Left colon (tissue), 2 donors: ENCODE measurements around the gene GNB1L. TPM values are rescaled to one million over a fixed set of nuclear protein-coding genes. Genes with fewer than 3 reads are reported as not detected.
"Not testable (repeated sequence)": the region's sequence is repeated elsewhere in the genome, so short reads cannot be mapped to it uniquely, and the experiment has no call there.

ENCODE experiments used
- ATAC-seq: fragments of 200-7000 bp; cut with Tn5 transposase; one replicate; pipeline ENCODE4 v1.9.1; 2020; ENCODE audit warnings: mild to moderate bottlenecking, moderate library complexity
- DNase-seq, 2 donors: peaks; one replicate each; pipeline ENCODE4 v3.0.0-alpha.2; 2020
- intact Hi-C, 2 donors: fragments of 100-400 bp; cut with DNase I in 1 of 2; cut with micrococcal nuclease in 1 of 2; formaldehyde crosslinking; loops; one replicate each; pipeline versions ENCODE4 v1.11.2 to v1.14.0; 2022; cut with DNase I, micrococcal nuclease
- total RNA-seq, 2 donors: library from RNA; stranded (reverse); fragmentation: NEBNext Ultra II Directional; extraction: Animal tissue kit (Norgen Biotek cat#: 25700); gene quantifications; one replicate each; pipeline ENCODE4 v1.2.1, GENCODE V29; 2021
- donor health status: DM: no; HTN: no; CAD: no.
- donor health status: DM: yes; HTN: yes; CAD: no.

The GNB1L gene
- total RNA-seq, 2 donors from 2014 or later = 3.3 to 4.6 TPM

DNA sequence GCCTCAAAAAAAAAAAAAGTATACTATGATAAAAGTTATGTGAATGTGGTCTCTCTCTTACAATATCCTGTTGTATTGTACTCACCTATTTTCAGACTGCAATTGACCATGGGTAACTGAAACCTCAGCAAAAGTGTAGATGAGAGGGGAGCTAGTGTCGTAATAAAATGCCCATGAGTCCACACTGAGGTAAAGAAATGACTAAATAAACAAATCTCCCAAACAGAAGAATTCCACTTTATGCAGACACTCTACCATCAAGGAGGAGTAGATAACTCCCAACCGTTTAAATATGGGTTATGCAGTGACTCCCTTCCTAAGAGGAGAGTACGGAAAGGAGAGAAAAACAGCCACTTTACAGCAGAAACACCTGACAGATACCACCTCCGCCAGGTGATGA is 14.6 kb downstream of the GNB1L start:
- intact Hi-C loops = no loop called here
- ATAC-seq = no peak
- no peak for DNase-seq

- DNase-seq = no peak
- ATAC-seq = no peak
- intact Hi-C loops = no loop called here
Measured at GRCh38 chr22:19837915-19838314, 16.8 kb downstream of the GNB1L start.

GRCh38 chr22:19836512-19836911 is 18.2 kb downstream of the GNB1L start:
- no peak for ATAC-seq
- DNase-seq = no peak
- intact Hi-C loops = no loop called here

DNA sequence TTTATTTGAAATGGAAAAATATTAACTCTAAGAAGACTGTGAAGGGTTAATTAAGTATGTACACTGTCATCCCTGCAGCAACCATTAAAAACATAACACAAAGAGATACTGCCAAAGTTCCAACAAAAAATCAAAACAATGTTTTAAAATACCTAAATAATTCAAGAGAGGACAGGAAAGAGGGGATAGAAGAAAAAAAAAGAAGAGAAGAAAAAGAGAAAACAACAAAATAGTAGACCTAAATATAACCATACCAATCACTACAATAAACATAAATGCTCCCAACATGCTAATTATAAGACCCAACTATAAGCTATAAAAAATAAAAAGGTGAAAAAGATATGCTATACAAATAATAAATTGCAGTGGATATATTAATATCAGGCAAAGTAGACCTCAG is 20.1 kb downstream of the GNB1L start:
- intact Hi-C loops = no loop called here
- no peak for DNase-seq

GRCh38 chr22:19833327-19833726 is 21.3 kb downstream of the GNB1L start:
- intact Hi-C loops, DNase-seq, ATAC-seq: not testable (repeated sequence)

More for the DNA sequence above, 20.1 kb downstream of the GNB1L start:
- no peak for ATAC-seq

GRCh38 chr22:19832476-19833108 is 22.1 kb downstream of the GNB1L start:
- intact Hi-C loops = no loop called here

DNA sequence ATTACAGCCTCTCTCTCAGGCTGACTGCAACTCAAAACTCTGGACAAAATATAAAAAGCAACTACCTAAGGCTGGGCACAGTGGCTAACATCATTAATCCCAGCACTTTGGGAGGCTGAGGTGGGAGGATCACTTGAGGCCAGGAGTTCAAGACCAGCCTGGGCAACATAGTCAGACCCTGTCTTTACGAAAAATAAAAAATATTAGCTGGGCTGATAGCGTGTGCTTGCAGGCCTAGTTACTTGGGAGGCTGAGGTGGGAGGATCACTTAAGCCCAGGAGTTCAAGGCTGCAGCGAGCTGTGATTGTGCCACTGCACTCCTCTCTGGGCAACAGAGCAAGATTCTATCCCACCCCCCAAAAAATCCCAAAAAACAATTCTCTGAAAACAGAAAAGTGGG is 22.7 kb downstream of the GNB1L start:
- DNase-seq, ATAC-seq, intact Hi-C loops: not testable (repeated sequence)

More at GRCh38 chr22:19832476-19833108, 22.1 kb downstream of the GNB1L start:
- DNase-seq = no peak
- ATAC-seq = no peak

DNA sequence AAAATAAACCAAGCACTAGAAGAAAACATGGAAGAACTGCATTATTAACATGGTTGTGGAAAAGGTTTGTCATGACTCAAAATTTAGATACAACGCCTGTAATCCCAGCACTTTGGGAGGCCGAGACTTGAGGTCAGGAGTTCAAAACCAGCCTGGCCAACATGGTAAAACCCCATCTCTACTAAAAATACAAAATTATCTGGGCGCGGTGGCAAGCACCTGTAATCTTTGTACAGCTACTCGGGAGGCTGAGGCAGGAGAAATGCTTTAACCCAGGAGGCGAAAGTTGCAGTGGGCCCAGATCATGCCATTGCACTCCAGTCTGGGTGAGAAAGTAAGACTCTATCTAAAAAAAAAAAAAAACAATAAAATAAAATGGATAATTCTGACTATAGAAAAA is 23.7 kb downstream of the GNB1L start:
- intact Hi-C loops = no loop called here
- ATAC-seq (no peak), DNase-seq (no peak)

- ATAC-seq (no peak), DNase-seq (no peak)
- intact Hi-C loops = loop anchor here in 1 of 2 donors (10.0 kb wide), 1 partner anchor 63 kb away; the partner anchor contains the start of gene TBX1
Measured at GRCh38 chr22:19828035-19828401, 26.7 kb downstream of the GNB1L start.

DNA sequence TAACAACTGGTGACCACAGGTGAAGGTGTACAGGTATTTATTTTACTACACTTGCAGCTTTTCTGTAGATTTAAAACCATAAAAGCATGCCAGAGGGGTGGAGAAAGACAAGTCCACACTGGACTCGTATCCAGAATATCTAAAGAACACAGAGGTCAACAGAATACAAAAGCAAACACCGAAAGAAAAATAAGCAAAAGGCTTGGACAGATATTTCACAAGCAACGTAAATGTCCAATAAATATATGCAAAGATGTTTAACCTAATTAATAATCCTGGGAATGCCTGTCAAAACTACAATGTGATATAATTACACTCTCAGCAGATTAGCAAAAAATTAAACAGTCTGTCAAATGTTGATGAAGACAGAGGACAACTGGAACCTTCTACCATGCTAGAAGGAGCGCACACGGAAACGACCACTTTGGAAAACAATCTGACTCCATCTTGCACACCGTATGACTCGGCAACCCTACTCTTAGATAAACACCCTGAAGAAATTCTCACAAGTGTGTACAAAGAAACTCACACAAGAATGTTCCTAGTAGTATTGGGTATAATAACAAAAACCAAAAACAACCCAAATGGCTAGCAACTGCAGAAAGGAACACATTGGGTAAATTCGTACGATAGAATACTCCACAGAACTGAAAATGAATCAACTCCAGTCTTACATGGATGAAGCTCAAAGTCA is 27.2 kb downstream of the GNB1L start:
- ATAC-seq (no peak), DNase-seq (no peak)
- intact Hi-C loops = loop anchor here in 1 of 2 donors (10.0 kb wide), 1 partner anchor 63 kb away; the partner anchor contains the start of gene TBX1

DNA sequence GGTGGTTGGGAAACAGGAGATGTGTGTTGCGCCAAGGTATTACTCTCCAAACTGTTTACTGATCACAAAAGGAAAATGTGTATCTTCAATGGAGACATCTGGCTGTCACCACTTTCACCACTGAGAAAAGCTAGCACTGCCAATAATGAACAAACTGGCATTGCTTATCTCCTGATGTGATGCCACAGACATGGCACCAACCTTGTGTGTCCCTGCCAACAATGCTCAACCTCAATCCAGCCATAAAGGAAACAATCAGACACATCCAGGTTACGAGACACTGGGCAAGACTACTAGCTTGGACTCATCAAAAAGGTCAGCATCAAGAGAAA is 28.1 kb downstream of the GNB1L start:
- DNase-seq = no peak
- no peak for ATAC-seq
- intact Hi-C loops = loop anchor here in 1 of 2 donors (10.0 kb wide), 1 partner anchor 62 kb away; the partner anchor contains the start of gene TBX1

DNA sequence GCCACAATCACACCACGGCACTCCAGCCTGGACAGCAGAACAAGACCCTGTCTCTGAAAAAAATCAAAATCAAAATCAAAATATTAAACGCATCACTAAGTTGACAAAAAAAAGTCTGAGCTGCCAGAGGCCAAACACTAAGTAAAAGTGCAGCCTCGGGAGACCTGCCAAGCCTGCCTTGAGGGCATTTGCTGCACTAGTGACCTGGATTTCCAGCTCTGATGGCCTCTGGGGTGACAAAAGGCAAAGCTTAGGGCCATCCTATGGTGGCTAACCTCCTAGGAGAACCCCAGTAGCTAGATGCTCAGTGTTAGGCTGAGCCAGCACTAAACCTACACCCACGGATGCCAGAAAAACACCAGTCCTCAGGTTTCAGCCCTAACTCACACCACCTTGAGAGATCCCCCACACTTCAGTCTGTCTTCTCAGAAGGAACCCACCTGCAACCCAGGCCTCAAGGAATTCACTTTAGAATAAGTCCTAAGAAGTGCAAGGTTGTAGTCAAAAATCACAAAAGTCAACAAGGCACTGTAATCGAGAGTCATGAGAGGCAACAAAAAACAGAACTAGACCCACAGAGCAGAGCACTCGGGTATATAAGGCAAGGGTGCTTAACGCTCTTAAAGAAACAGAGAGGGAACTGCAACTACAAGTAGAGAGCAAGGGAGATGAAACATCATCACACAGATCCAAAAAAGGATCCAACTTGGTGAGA is 28.6 kb downstream of the GNB1L start:
- intact Hi-C loops = loop anchor here in 1 of 2 donors (10.0 kb wide), 1 partner anchor 61 kb away; the partner anchor contains the start of gene TBX1
- DNase-seq = no peak
- no peak for ATAC-seq

- no peak for DNase-seq
- intact Hi-C loops = loop anchor here in 1 of 2 donors (10.0 kb wide), 1 partner anchor 60 kb away; the partner anchor contains the start of gene TBX1
- ATAC-seq = no peak
Measured at GRCh38 chr22:19824926-19825339, 29.7 kb downstream of the GNB1L start.

DNA sequence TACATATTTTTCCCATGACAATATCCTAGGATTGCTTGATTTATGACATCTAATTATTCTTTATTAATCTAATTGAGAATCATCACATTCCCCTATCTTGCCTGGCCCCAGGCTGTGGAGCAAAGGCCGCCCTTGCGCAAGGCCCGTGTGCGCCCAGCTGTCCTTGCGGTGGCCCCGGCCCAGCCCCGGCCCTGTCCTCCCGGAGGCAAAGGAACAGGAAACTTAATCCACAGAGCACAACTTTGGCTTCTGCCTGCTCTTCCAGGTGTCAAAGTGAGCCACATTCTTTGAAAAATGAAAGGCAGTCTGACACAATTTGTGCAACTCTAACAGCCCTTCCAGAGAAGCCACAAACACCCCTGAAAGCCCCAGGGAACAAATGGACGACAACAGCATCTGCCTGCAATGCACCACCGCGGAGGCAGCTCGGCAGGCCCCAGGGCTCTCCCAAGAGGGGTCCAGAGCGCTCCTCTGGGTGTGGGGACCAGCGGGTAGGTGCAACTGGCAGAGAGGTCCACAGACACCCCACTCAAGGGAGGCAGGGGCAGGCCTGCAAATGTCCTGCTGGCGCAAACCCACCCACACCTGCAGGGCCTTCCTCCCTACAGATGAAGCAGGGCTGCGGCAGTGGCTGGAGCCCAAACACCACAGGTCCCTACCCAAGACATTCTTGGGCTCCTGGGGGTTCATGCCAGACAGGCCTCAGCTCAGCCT is 30.3 kb downstream of the GNB1L start:
- ATAC-seq (no peak), DNase-seq (no peak)
- intact Hi-C loops = loop anchor here in 1 of 2 donors (10.0 kb wide), 1 partner anchor 60 kb away; the partner anchor contains the start of gene TBX1

- DNase-seq (no peak), ATAC-seq (peak; percentile 25)
- intact Hi-C loops = loop anchor here in 1 of 2 donors (10.0 kb wide), 1 partner anchor 59 kb away; the partner anchor contains the start of gene TBX1
Measured at GRCh38 chr22:19823902-19824211, 30.8 kb downstream of the GNB1L start.

DNA sequence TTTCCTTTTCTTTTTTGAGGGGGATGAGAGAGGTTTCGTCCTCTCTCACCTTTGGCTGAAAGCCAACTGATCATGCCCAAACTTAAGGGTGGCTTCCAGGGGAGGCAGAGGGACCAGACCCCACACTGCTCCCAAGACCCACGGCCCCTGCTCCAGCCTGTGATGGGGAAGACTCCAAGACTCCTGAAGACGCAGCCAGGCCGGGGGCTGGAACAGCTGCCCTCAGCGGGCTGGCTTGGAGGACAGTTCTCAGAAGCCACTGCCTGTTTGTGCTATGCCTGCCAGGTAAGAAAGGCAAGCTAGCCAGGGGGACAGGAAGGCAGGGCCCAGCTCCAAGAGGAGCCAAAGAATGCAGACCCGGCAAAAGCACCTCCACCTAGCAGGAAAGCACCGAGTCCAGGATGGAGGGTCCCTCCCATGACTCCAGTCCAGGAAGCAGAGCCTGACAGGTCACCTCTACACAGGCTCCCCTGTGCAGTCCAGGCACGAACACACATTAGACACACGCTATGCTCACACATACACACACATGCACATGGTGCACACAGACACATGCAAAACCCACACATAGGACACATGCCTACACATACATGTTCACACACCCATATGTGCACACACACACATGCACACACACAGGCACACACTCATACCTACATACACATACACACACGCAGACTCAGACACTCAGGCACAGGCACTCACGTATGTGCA is 31.3 kb downstream of the GNB1L start:
- intact Hi-C loops = loop anchor here in 1 of 2 donors (10.0 kb wide), 1 partner anchor 59 kb away; the partner anchor contains the start of gene TBX1
- ATAC-seq (no peak), DNase-seq (no peak)

DNA sequence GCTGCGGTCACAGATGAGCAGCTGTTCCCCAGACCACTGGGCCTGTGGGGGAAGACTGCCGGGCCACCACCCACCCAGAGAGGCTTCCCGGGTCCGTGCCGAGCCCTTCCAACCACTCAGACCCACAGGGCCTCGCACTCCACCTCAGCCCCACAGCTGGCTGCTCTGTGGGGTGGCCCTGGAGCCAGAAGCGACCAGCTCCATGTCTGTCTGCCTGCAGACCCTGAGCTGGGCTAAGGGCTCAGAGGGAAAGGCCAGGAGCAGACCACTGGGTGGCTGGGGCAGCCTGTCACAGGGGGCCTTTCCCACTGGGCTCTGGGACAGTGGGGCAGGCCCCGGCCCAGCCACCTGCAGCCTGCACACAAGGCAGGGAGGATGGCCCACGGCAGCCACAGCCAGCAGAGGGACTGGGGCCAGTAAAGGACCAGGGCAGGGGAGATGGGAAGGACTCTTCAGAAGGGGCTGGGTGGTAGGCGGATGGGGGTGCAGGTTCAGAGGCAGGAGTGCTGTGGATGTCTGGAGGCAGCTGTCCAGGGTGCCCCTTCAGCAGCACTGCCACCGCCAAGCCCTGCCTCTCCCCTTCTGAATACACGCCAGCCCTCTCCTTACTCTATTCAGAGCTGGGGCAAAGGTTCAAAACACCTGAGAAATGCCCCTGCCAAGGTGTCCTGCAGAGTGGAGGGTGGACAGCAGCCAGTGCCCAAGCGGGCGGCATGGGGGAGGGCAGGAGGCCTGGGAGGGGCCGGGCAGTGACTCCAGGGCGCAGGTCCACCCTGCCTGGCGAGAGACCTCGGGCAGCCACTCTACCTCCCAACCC is 32.2 kb downstream of the GNB1L start:
- no peak for DNase-seq
- intact Hi-C loops = loop anchor here in 1 of 2 donors (10.0 kb wide), 1 partner anchor 58 kb away; the partner anchor contains the start of gene TBX1
- no peak for ATAC-seq
